HEK293 (cell line): Measurements from ENCODE around the gene CSNK1A1.

Source experiments
- CTCF ChIA-PET: fragments of 350-600 bp; formaldehyde crosslinking; extraction: SDS; loops from one replicate; lab custom pipeline; 2021; ENCODE audit warnings: antibody characterized with exemption; lab: Yijun Ruan, JAX
- POLR2A ChIA-PET: fragments of 300-600 bp; formaldehyde crosslinking; extraction: SDS; loops from one replicate; lab custom pipeline; 2020; ENCODE audit warnings: antibody characterized with exemption, inconsistent platforms; lab: Yijun Ruan, JAX
- H3K27ac ChIP-seq: fragments of 200-500 bp; sonication (Bioruptor generic); 2 replicates; pipeline ENCODE4 v1.5.1; 2014; ENCODE audit warnings: low read depth, low read length, control low read depth, inconsistent platforms; ENCODE audit errors: extremely low read depth
- H3K36me3 ChIP-seq, 2 experiments: fragments of 200-500 bp in 1 of 2; sonication (Bioruptor generic) in 1 of 2; 1 replicate in 1 of 2; 2 replicates in 1 of 2; pipeline ENCODE4 v1.5.1; 2014 to 2017; ENCODE audit warnings: inconsistent platforms in 2 of 2, low read length in 2 of 2; ENCODE audit not compliant: control insufficient read depth in 2 of 2, insufficient read depth in 1 of 2
- H3K4me1 ChIP-seq: fragments of 200-500 bp; sonication (Bioruptor generic); 2 replicates; pipeline ENCODE4 v1.5.1; 2014; ENCODE audit warnings: mild to moderate bottlenecking, low read length, inconsistent platforms; ENCODE audit not compliant: control insufficient read depth, insufficient read depth
- H3K4me3 ChIP-seq: 2 replicates; pipeline ENCODE4 v1.5.1; 2011; ENCODE audit warnings: low read depth, mild to moderate bottlenecking, control low read depth, low read length, moderate library complexity
- H3K9me3 ChIP-seq: fragments of 200-500 bp; sonication (Bioruptor generic); 2 replicates; pipeline ENCODE4 v1.5.1; 2014; ENCODE audit warnings: low read depth, low read length, inconsistent platforms; ENCODE audit not compliant: control insufficient read depth, insufficient read depth
- BCL11A ChIP-seq: fragments of 450-650 bp; formaldehyde crosslinking; IDR thresholded peaks from 2 replicates; pipeline ENCODE4 v1.5.1; 2016; ENCODE audit warnings: low read depth, missing biosample characterization, missing genetic modification characterization
- GLIS1 ChIP-seq: fragments of 450-650 bp; formaldehyde crosslinking; IDR thresholded peaks from 2 replicates; pipeline ENCODE4 v1.5.1; 2016; ENCODE audit warnings: missing biosample characterization, missing genetic modification characterization
- PRDM1 ChIP-seq: fragments of 450-650 bp; formaldehyde crosslinking; IDR thresholded peaks from 2 replicates; pipeline ENCODE4; 2016; ENCODE audit warnings: missing biosample characterization, missing genetic modification characterization
- REPIN1 ChIP-seq: fragments of 450-650 bp; formaldehyde crosslinking; IDR thresholded peaks from 2 replicates; pipeline ENCODE4 v1.5.1; 2017; ENCODE audit warnings: missing biosample characterization, missing genetic modification characterization, low read depth
- ZBTB17 ChIP-seq: fragments of 450-650 bp; formaldehyde crosslinking; IDR thresholded peaks from 2 replicates; pipeline ENCODE4 v1.5.1; 2016; ENCODE audit warnings: missing biosample characterization, missing genetic modification characterization
- ZBTB20 ChIP-seq: fragments of 450-650 bp; formaldehyde crosslinking; IDR thresholded peaks from 2 replicates; pipeline ENCODE4 v1.5.1; 2016; ENCODE audit warnings: missing biosample characterization, missing genetic modification characterization
- ZBTB8A ChIP-seq: fragments of 450-650 bp; formaldehyde crosslinking; IDR thresholded peaks from 2 replicates; pipeline ENCODE4 v1.5.1; 2016; ENCODE audit warnings: missing biosample characterization, missing genetic modification characterization
- ZFP37 ChIP-seq: fragments of 450-650 bp; formaldehyde crosslinking; IDR thresholded peaks from 2 replicates; pipeline ENCODE4 v1.5.1; 2016; ENCODE audit warnings: missing biosample characterization, missing genetic modification characterization
- ZNF114 ChIP-seq: fragments of 450-650 bp; formaldehyde crosslinking; IDR thresholded peaks from 2 replicates; pipeline ENCODE4 v1.5.0; 2017; ENCODE audit warnings: missing biosample characterization, missing genetic modification characterization
- ZNF202 ChIP-seq: fragments of 450-650 bp; formaldehyde crosslinking; IDR thresholded peaks from 2 replicates; pipeline ENCODE4 v1.5.1; 2016; ENCODE audit warnings: missing biosample characterization, missing genetic modification characterization, borderline replicate concordance
- ZNF501 ChIP-seq: fragments of 450-650 bp; formaldehyde crosslinking; IDR thresholded peaks from 2 replicates; pipeline ENCODE4 v1.5.1; 2016; ENCODE audit warnings: missing biosample characterization, missing genetic modification characterization
- ZNF768 ChIP-seq: fragments of 450-650 bp; formaldehyde crosslinking; IDR thresholded peaks from 2 replicates; pipeline ENCODE4 v1.5.1; 2018; ENCODE audit warnings: missing biosample characterization, mild to moderate bottlenecking, missing genetic modification characterization
- ZSCAN16 ChIP-seq: fragments of 450-650 bp; formaldehyde crosslinking; IDR thresholded peaks from 2 replicates; pipeline ENCODE4 v1.5.1; 2016; ENCODE audit warnings: missing biosample characterization, missing genetic modification characterization
- ZSCAN30 ChIP-seq: fragments of 450-650 bp; IDR thresholded peaks from 2 replicates; pipeline ENCODE4 v1.5.1; 2018; ENCODE audit warnings: missing biosample characterization, mild to moderate bottlenecking, missing genetic modification characterization, moderate library complexity
- TF ChIP-seq, protein P1 (sequence below): fragments of 450-650 bp; formaldehyde crosslinking; IDR thresholded peaks from 2 replicates; pipeline ENCODE4 v1.5.1; 2016; ENCODE audit warnings: missing biosample characterization, missing genetic modification characterization
- TF ChIP-seq, protein P2 (sequence below): fragments of 450-650 bp; formaldehyde crosslinking; IDR thresholded peaks from 2 replicates; pipeline ENCODE4 v1.5.1; 2016; ENCODE audit warnings: missing biosample characterization, missing genetic modification characterization
- TF ChIP-seq, protein P3 (sequence below): fragments of 450-650 bp; formaldehyde crosslinking; IDR thresholded peaks from 2 replicates; pipeline ENCODE4 v1.5.1; 2016; ENCODE audit warnings: missing biosample characterization, missing genetic modification characterization, borderline replicate concordance

CSNK1A1 gene

DNA sequence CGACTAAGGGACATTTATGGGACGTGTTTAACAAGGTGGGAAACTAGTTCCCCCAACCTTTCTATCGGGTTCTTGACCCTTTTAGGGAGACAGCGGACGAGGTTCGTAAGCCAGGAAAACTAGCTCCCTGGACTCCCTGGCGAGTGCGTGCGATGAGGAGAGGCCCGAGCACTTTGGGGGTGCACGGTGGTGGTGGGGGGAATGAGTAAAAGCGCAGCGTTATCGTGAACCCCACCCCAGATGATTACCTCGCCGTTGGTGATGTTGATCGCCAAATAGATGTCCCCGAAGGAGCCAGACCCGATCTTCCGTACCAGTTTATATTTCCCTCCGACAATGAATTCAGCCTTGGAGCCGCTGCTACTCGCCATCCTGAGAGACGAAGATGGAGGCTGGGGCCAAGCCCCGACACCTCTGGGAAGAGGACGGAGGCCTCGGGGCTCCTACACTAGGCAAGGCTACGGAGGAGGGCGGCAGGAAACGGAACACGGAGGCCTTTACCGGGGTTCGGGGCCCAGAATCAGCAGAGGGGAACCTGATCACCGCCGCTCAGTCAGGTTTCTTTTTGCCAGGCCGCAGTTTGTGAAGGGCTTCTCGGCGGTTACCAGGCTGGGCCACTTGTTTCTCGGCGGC, 529 bp downstream of the CSNK1A1 start:
- peaks cover 26 to 48% of the 10 kb centered on the region in 2 experiments for H3K36me3 ChIP-seq
- no peaks in the 10 kb centered on the region for H3K9me3 ChIP-seq
- ChIA-PET CTCF (interaction anchor here (0.6 to 2.2 kb wide), 17 partner anchors 12 to 169 kb away, joined by 3 to 13 read pairs (median 4); partner anchors contain the start of gene ARHGEF37), POLR2A (interaction anchor here (0.6 to 4.5 kb wide), 17 partner anchors 7 to 230 kb away, joined by 3 to 33 read pairs (median 5); partner anchors contain the start of genes ARHGEF37, GRPEL2 and PCYOX1L)
- peak; percentile 11; the same call in 1 of the 2 replicates for TF ChIP-seq ZSCAN16 (tag by site-specific recombination)
- TF ChIP-seq, protein P1, sequence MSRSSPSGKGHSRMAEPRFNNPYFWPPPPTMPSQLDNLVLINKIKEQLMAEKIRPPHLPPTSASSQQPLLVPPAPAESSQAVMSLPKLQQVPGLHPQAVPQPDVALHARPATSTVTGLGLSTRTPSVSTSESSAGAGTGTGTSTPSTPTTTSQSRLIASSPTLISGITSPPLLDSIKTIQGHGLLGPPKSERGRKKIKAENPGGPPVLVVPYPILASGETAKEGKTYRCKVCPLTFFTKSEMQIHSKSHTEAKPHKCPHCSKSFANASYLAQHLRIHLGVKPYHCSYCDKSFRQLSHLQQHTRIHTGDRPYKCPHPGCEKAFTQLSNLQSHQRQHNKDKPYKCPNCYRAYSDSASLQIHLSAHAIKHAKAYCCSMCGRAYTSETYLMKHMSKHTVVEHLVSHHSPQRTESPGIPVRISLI (tag by site-specific recombination): 0 out of 2 replicates have a peak, but pooled peaks have one; percentile 5
- TF ChIP-seq ZSCAN30 (tag by site-specific recombination): no peak
- peak; percentile 63 for TF ChIP-seq ZBTB20 (tag by site-specific recombination)
- TF ChIP-seq ZFP37 (tag by site-specific recombination): peak; percentile 39; the same call in 1 of the 2 replicates
- no peak for TF ChIP-seq ZNF202 (tag by site-specific recombination)
- TF ChIP-seq ZNF501 (tag by site-specific recombination): 0 out of 2 replicates have a peak, but pooled peaks have one; percentile 16
- H3K4me3 ChIP-seq: peak overlapping the region; percentile 94
- peak overlapping the region; percentile 97 for H3K27ac ChIP-seq
- peaks cover 11% of the 10 kb centered on the region for H3K4me1 ChIP-seq

DNA sequence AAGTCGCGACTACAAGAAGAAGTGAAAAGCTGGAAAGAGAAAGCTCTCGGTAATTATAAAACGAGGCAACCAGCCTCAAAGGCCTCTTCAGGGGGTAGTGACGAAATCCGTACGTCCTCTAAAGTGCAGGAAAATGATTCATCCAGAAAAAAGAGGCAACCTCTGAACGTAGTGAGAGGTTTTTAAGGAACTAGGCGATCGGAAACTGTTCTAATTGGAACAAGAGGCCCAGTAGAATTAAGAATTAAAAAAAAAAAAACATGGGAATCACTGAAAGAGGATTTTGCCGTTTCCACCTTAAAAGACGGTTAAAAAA, 1.0 kb downstream of the CSNK1A1 start:
- peak overlapping the region; percentile 97 for H3K27ac ChIP-seq
- TF ChIP-seq ZNF114 (tag by site-specific recombination) (no peak), PRDM1 (tag by site-specific recombination) (peak; percentile 93), ZBTB17 (peak; percentile 57; the same call in 1 of the 2 replicates), GLIS1 (0 out of 2 replicates have a peak, but pooled peaks have one; percentile 35)
- TF ChIP-seq, protein P2, sequence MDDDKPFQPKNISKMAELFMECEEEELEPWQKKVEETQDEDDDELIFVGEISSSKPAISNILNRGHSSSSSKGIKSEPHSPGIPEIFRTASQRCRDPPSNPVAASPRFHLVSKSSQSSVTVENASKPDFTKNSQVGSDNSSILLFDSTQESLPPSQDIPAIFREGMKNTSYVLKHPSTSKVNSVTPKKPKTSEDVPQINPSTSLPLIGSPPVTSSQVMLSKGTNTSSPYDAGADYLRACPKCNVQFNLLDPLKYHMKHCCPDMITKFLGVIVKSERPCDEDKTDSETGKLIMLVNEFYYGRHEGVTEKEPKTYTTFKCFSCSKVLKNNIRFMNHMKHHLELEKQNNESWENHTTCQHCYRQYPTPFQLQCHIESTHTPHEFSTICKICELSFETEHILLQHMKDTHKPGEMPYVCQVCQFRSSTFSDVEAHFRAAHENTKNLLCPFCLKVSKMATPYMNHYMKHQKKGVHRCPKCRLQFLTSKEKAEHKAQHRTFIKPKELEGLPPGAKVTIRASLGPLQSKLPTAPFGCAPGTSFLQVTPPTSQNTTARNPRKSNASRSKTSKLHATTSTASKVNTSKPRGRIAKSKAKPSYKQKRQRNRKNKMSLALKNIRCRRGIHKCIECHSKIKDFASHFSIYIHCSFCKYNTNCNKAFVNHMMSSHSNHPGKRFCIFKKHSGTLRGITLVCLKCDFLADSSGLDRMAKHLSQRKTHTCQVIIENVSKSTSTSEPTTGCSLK (tag by site-specific recombination): no peak
- TF ChIP-seq, protein P1 (tag by site-specific recombination): peak; percentile 45; the same call in 1 of the 2 replicates
- TF ChIP-seq, all 188 proteins: peak for 4
- H3K9me3 ChIP-seq: no peaks in the 10 kb centered on the region

DNA sequence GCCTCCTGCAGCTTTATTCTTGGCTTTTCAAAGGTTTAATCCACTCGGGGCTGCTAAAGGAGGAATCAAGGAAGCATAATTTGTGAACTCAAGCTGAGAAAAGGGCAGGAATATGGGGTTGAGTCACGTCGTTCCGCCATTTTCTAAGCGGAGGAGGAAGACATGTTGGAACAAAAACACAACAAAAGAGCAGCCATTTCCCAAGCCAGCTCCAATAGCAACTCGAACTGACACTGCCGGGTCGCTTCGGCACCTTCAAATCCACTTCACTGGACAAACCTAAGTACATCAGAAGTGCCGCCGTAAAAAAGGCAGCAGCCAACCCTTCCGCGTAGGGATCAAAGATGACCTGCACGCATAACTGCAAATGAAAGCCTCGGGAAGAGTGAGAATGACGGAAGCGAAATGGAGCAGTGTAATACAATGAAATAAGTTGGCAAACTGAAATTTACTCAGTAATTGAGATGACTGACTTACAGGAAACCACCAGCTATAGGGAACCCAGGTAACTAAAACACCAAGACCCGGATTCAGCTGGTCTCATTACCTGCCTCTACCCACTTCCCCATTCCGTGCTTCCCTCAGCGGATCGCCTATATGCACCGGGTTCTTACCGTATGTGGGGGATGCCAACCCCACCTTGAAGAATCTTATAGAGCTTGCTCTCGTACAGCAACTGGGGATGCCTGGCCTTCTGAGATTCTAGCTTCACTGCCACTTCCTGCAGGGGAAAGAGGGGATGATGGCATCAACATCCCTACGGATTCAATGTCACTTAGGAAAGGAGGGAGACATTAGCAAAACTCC, 1.6 kb downstream of the CSNK1A1 start:
- CTCF ChIA-PET: interaction anchor here (0.6 to 1.4 kb wide), 8 partner anchors 13 to 168 kb away, joined by 3 to 7 read pairs (median 4); no protein-coding TSS in a partner anchor
- Histone ChIP-seq H3K4me3 (peak overlapping the region; percentile 94), H3K4me1 (peaks cover 14% of the 10 kb centered on the region), H3K36me3 (peaks cover 27 to 59% of the 10 kb centered on the region in 2 experiments), H3K27ac (peak overlapping the region; percentile 97), H3K9me3 (no peaks in the 10 kb centered on the region)
- POLR2A ChIA-PET: interaction anchor here (0.8 to 4.5 kb wide), 6 partner anchors 8 to 103 kb away, joined by 3 to 33 read pairs (median 9); no protein-coding TSS in a partner anchor
- no peak for TF ChIP-seq REPIN1
- TF ChIP-seq, protein P3, sequence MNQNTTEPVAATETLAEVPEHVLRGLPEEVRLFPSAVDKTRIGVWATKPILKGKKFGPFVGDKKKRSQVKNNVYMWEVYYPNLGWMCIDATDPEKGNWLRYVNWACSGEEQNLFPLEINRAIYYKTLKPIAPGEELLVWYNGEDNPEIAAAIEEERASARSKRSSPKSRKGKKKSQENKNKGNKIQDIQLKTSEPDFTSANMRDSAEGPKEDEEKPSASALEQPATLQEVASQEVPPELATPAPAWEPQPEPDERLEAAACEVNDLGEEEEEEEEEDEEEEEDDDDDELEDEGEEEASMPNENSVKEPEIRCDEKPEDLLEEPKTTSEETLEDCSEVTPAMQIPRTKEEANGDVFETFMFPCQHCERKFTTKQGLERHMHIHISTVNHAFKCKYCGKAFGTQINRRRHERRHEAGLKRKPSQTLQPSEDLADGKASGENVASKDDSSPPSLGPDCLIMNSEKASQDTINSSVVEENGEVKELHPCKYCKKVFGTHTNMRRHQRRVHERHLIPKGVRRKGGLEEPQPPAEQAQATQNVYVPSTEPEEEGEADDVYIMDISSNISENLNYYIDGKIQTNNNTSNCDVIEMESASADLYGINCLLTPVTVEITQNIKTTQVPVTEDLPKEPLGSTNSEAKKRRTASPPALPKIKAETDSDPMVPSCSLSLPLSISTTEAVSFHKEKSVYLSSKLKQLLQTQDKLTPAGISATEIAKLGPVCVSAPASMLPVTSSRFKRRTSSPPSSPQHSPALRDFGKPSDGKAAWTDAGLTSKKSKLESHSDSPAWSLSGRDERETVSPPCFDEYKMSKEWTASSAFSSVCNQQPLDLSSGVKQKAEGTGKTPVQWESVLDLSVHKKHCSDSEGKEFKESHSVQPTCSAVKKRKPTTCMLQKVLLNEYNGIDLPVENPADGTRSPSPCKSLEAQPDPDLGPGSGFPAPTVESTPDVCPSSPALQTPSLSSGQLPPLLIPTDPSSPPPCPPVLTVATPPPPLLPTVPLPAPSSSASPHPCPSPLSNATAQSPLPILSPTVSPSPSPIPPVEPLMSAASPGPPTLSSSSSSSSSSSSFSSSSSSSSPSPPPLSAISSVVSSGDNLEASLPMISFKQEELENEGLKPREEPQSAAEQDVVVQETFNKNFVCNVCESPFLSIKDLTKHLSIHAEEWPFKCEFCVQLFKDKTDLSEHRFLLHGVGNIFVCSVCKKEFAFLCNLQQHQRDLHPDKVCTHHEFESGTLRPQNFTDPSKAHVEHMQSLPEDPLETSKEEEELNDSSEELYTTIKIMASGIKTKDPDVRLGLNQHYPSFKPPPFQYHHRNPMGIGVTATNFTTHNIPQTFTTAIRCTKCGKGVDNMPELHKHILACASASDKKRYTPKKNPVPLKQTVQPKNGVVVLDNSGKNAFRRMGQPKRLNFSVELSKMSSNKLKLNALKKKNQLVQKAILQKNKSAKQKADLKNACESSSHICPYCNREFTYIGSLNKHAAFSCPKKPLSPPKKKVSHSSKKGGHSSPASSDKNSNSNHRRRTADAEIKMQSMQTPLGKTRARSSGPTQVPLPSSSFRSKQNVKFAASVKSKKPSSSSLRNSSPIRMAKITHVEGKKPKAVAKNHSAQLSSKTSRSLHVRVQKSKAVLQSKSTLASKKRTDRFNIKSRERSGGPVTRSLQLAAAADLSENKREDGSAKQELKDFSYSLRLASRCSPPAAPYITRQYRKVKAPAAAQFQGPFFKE (tag by site-specific recombination): no peak
- no peak for TF ChIP-seq ZNF768 (tag by site-specific recombination)
- no peak for TF ChIP-seq BCL11A
- TF ChIP-seq ZBTB8A (tag by site-specific recombination): no peak

More for the DNA sequence above, 1.0 kb downstream of the CSNK1A1 start:
- ChIA-PET POLR2A (interaction anchor here (0.8 to 4.5 kb wide), 8 partner anchors 9 to 111 kb away, joined by 3 to 33 read pairs (median 6); partner anchors contain the start of gene ARHGEF37), CTCF (interaction anchor here (0.6 to 1.6 kb wide), 7 partner anchors 13 to 168 kb away, joined by 3 to 7 read pairs (median 4); partner anchors contain the start of gene ARHGEF37)
- Histone ChIP-seq H3K4me3 (peak overlapping the region; percentile 94), H3K4me1 (peaks cover 11% of the 10 kb centered on the region), H3K36me3 (peaks cover 27 to 53% of the 10 kb centered on the region in 2 experiments)
